GM23338 (cell line): Measurements from ENCODE around the gene GREB1L. TPM values are rescaled to one million over a fixed set of nuclear protein-coding genes. Genes with fewer than 3 reads are reported as not detected.

ENCODE experiments used
- ATAC-seq: fragments of 200-7000 bp; cut with Tn5 transposase; 3 replicates; pipeline ENCODE4 v1.9.1; 2020
- DNase-seq: peaks from one replicate; pipeline ENCODE4 v3.0.0-alpha.2; 2015; ENCODE audit warnings: low spot score
- H2AFZ ChIP-seq: fragments of 200-600 bp; sonication (generic); 2 replicates; pipeline ENCODE4 v1.8.0; 2016; ENCODE audit warnings: antibody characterized with exemption, mild to moderate bottlenecking, moderate library complexity
- H3F3A ChIP-seq: fragments of 200-600 bp; sonication (generic); replicated peaks from 2 replicates; pipeline ENCODE4 v1.8.0; 2017; ENCODE audit warnings: antibody characterized with exemption, mixed run types, low read depth
- H3K27ac ChIP-seq: fragments of 200-600 bp; sonication (generic); 2 replicates; pipeline ENCODE4 v1.6.1; 2016; ENCODE audit warnings: low read depth
- H3K27me3 ChIP-seq: fragments of 200-600 bp; sonication (generic); 2 replicates; pipeline ENCODE4 v1.8.0; 2016; ENCODE audit warnings: mild to moderate bottlenecking, mixed run types, moderate library complexity; ENCODE audit not compliant: insufficient read depth
- H3K36me3 ChIP-seq: fragments of 200-600 bp; sonication (generic); 2 replicates; pipeline ENCODE4 v1.8.0; 2016; ENCODE audit warnings: mild to moderate bottlenecking; ENCODE audit not compliant: insufficient read depth
- H3K4me1 ChIP-seq: fragments of 200-600 bp; sonication (generic); 2 replicates; pipeline ENCODE4 v1.8.0; 2016; ENCODE audit warnings: mild to moderate bottlenecking, moderate library complexity; ENCODE audit not compliant: insufficient read depth
- H3K4me2 ChIP-seq: fragments of 200-600 bp; sonication (generic); 2 replicates; pipeline ENCODE4 v1.7.1; 2017; ENCODE audit warnings: mixed run types
- H3K4me3 ChIP-seq: fragments of 200-600 bp; sonication (generic); 2 replicates; pipeline ENCODE4 v1.6.1; 2016; ENCODE audit warnings: mixed run types
- H3K79me2 ChIP-seq: fragments of 200-600 bp; sonication (generic); replicated peaks from 2 replicates; pipeline ENCODE4 v1.8.0; 2017; ENCODE audit warnings: mild to moderate bottlenecking; ENCODE audit not compliant: insufficient read depth
- H3K9me2 ChIP-seq: fragments of 200-600 bp; sonication (generic); 2 replicates; pipeline ENCODE4 v1.8.0; 2017; ENCODE audit not compliant: insufficient read depth
- H4K20me1 ChIP-seq: fragments of 200-600 bp; sonication (generic); replicated peaks from 2 replicates; pipeline ENCODE4 v1.8.0; 2017; ENCODE audit warnings: mild to moderate bottlenecking; ENCODE audit not compliant: insufficient read depth
- H3K27ac Mint-ChIP-seq: 2 replicates; pipeline ENCODE4 v1.8.0; 2020; ENCODE audit warnings: inconsistent platforms, mild to moderate bottlenecking, moderate library complexity, mixed read lengths
- H3K27me3 Mint-ChIP-seq: 3 replicates; pipeline ENCODE4 v1.8.0; 2022; ENCODE audit warnings: low read depth, mild to moderate bottlenecking, moderate library complexity, mixed read lengths, inconsistent platforms; ENCODE audit not compliant: insufficient read depth, poor library complexity
- H3K36me3 Mint-ChIP-seq: 3 replicates; pipeline ENCODE4 v1.8.0; 2021; ENCODE audit warnings: low read depth, mild to moderate bottlenecking, inconsistent platforms, moderate library complexity, mixed read lengths
- H3K4me1 Mint-ChIP-seq: 3 replicates; pipeline ENCODE4 v1.8.0; 2020; ENCODE audit warnings: mild to moderate bottlenecking, inconsistent platforms, mixed read lengths
- H3K4me3 Mint-ChIP-seq: 3 replicates; pipeline ENCODE4 v1.8.0; 2021; ENCODE audit warnings: moderate library complexity, mild to moderate bottlenecking, inconsistent platforms, mixed read lengths
- H3K9me3 Mint-ChIP-seq: 3 replicates; pipeline ENCODE4 v1.8.0; 2020; ENCODE audit warnings: moderate library complexity, mild to moderate bottlenecking, inconsistent platforms, mixed read lengths
- EZH2phosphoT487 ChIP-seq: fragments of 200-600 bp; sonication (generic); IDR thresholded peaks from one replicate; pipeline ENCODE4 v1.8.1; 2018; ENCODE audit warnings: antibody characterized with exemption; ENCODE audit not compliant: unreplicated experiment
- JUNB ChIP-seq: IDR thresholded peaks from one replicate; pipeline ENCODE4 v1.6.1; 2016; ENCODE audit warnings: antibody characterized with exemption; ENCODE audit not compliant: unreplicated experiment
- polyA plus RNA-seq: library from polyadenylated mRNA; unstranded; fragments of >200 nt; fragmentation: Nextera tagmentation; extraction: Ambion mirVana; gene quantifications from 2 replicates; pipeline ENCODE4 v1.2.1, GENCODE V29; 2016
- total RNA-seq: library from RNA; depleted of rRNA; stranded (reverse); fragments of >200 nt; shearing (Covaris generic); gene quantifications from 2 replicates; pipeline ENCODE4 v1.2.3, GENCODE V29; 2014
- TF ChIP-seq, protein P1 (sequence below): IDR thresholded peaks from one replicate; pipeline ENCODE4 v1.6.1; 2018; ENCODE audit warnings: antibody characterized with exemption; ENCODE audit not compliant: unreplicated experiment
- TF ChIP-seq, protein P2 (sequence below): fragments of 250-450 bp; sonication (Bioruptor Pico); IDR thresholded peaks from 2 replicates; pipeline ENCODE4 v1.5.0; 2020; ENCODE audit warnings: mild to moderate bottlenecking, moderate library complexity

GREB1L gene
- total and polyA plus RNA-seq, 2 experiments from 2014 or later: 0.03 to 0.29 TPM

- TF ChIP-seq EZH2phosphoT487: no peak
These were observed 144.7 kb downstream of the GREB1L start (continued) for GRCh38 chr18:21386523-21387240.

- DNase-seq: no peak
- Histone ChIP-seq H2AFZ (no peak overlapping the region), H4K20me1 (peaks cover 31% of the 10 kb centered on the region), H3K9me2 (no peaks in the 10 kb centered on the region), H3K4me1 (no peaks in the 10 kb centered on the region), H3K4me2 (no peak overlapping the region), H3K79me2 (no peaks in the 10 kb centered on the region), H3K27me3 (peaks cover 97% of the 10 kb centered on the region), H3K36me3 (no peaks in the 10 kb centered on the region), H3F3A (no peaks in the 10 kb centered on the region), H3K27ac (no peak overlapping the region), H3K4me3 (no peak overlapping the region)
- Mint-ChIP-seq H3K4me1 (peaks cover 7% of the 10 kb centered on the region), H3K27me3 (peaks cover 88% of the 10 kb centered on the region), H3K4me3 (no peak overlapping the region), H3K27ac (no peak overlapping the region), H3K9me3 (no peaks in the 10 kb centered on the region), H3K36me3 (no peaks in the 10 kb centered on the region)
- TF ChIP-seq, protein P1, sequence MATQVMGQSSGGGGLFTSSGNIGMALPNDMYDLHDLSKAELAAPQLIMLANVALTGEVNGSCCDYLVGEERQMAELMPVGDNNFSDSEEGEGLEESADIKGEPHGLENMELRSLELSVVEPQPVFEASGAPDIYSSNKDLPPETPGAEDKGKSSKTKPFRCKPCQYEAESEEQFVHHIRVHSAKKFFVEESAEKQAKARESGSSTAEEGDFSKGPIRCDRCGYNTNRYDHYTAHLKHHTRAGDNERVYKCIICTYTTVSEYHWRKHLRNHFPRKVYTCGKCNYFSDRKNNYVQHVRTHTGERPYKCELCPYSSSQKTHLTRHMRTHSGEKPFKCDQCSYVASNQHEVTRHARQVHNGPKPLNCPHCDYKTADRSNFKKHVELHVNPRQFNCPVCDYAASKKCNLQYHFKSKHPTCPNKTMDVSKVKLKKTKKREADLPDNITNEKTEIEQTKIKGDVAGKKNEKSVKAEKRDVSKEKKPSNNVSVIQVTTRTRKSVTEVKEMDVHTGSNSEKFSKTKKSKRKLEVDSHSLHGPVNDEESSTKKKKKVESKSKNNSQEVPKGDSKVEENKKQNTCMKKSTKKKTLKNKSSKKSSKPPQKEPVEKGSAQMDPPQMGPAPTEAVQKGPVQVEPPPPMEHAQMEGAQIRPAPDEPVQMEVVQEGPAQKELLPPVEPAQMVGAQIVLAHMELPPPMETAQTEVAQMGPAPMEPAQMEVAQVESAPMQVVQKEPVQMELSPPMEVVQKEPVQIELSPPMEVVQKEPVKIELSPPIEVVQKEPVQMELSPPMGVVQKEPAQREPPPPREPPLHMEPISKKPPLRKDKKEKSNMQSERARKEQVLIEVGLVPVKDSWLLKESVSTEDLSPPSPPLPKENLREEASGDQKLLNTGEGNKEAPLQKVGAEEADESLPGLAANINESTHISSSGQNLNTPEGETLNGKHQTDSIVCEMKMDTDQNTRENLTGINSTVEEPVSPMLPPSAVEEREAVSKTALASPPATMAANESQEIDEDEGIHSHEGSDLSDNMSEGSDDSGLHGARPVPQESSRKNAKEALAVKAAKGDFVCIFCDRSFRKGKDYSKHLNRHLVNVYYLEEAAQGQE: no peak
- TF ChIP-seq EZH2phosphoT487 (no peak), JUNB (no peak)
- TF ChIP-seq, protein P2, sequence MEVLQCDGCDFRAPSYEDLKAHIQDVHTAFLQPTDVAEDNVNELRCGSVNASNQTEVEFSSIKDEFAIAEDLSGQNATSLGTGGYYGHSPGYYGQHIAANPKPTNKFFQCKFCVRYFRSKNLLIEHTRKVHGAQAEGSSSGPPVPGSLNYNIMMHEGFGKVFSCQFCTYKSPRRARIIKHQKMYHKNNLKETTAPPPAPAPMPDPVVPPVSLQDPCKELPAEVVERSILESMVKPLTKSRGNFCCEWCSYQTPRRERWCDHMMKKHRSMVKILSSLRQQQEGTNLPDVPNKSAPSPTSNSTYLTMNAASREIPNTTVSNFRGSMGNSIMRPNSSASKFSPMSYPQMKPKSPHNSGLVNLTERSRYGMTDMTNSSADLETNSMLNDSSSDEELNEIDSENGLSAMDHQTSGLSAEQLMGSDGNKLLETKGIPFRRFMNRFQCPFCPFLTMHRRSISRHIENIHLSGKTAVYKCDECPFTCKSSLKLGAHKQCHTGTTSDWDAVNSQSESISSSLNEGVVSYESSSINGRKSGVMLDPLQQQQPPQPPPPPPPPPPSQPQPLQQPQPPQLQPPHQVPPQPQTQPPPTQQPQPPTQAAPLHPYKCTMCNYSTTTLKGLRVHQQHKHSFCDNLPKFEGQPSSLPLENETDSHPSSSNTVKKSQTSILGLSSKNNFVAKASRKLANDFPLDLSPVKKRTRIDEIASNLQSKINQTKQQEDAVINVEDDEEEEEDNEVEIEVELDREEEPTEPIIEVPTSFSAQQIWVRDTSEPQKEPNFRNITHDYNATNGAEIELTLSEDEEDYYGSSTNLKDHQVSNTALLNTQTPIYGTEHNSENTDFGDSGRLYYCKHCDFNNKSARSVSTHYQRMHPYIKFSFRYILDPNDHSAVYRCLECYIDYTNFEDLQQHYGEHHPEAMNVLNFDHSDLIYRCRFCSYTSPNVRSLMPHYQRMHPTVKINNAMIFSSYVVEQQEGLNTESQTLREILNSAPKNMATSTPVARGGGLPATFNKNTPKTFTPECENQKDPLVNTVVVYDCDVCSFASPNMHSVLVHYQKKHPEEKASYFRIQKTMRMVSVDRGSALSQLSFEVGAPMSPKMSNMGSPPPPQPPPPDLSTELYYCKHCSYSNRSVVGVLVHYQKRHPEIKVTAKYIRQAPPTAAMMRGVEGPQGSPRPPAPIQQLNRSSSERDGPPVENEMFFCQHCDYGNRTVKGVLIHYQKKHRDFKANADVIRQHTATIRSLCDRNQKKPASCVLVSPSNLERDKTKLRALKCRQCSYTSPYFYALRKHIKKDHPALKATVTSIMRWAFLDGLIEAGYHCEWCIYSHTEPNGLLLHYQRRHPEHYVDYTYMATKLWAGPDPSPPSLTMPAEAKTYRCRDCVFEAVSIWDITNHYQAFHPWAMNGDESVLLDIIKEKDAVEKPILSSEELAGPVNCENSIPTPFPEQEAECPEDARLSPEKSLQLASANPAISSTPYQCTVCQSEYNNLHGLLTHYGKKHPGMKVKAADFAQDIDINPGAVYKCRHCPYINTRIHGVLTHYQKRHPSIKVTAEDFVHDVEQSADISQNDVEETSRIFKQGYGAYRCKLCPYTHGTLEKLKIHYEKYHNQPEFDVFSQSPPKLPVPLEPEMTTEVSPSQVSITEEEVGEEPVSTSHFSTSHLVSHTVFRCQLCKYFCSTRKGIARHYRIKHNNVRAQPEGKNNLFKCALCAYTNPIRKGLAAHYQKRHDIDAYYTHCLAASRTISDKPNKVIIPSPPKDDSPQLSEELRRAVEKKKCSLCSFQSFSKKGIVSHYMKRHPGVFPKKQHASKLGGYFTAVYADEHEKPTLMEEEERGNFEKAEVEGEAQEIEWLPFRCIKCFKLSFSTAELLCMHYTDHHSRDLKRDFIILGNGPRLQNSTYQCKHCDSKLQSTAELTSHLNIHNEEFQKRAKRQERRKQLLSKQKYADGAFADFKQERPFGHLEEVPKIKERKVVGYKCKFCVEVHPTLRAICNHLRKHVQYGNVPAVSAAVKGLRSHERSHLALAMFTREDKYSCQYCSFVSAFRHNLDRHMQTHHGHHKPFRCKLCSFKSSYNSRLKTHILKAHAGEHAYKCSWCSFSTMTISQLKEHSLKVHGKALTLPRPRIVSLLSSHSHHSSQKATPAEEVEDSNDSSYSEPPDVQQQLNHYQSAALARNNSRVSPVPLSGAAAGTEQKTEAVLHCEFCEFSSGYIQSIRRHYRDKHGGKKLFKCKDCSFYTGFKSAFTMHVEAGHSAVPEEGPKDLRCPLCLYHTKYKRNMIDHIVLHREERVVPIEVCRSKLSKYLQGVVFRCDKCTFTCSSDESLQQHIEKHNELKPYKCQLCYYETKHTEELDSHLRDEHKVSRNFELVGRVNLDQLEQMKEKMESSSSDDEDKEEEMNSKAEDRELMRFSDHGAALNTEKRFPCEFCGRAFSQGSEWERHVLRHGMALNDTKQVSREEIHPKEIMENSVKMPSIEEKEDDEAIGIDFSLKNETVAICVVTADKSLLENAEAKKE (CRISPR knock-in tag): no peak
- ATAC-seq: no peak
These were observed 145.9 kb downstream of the GREB1L start for GRCh38 chr18:21387886-21388285.
